Neural cell (in vitro differentiated cells): Measurements from ENCODE around the gene GFRA1. TPM values are rescaled to one million over a fixed set of nuclear protein-coding genes. Genes with fewer than 3 reads are reported as not detected.

Experiments used
- H2AFZ ChIP-seq: fragments of 200-600, 300-800 bp; sonication (generic), shearing (Covaris generic); 2 replicates; pipeline ENCODE4 v1.6.0; 2014; ENCODE audit warnings: low read depth, mild to moderate bottlenecking, antibody characterized with exemption, low read length, moderate library complexity
- H3F3A ChIP-seq: fragments of 200-600 bp; shearing (Covaris generic); 2 replicates; pipeline ENCODE4 v1.6.1; 2016; ENCODE audit warnings: mild to moderate bottlenecking, moderate library complexity, mixed read lengths, antibody characterized with exemption, low read length; ENCODE audit not compliant: insufficient read depth, poor library complexity, severe bottlenecking
- H3K27ac ChIP-seq: fragments of 200-600, 300-800 bp; sonication (generic), shearing (Covaris generic); 2 replicates; pipeline ENCODE4 v1.5.1; 2014; ENCODE audit warnings: mild to moderate bottlenecking, low read length, moderate library complexity
- H3K27me3 ChIP-seq: fragments of 300-800, 200-600 bp; sonication (generic), shearing (Covaris generic); 2 replicates; pipeline ENCODE4 v1.6.0; 2014; ENCODE audit warnings: mild to moderate bottlenecking, low read depth, low read length, moderate library complexity; ENCODE audit not compliant: insufficient read depth
- H3K36me3 ChIP-seq: fragments of 300-800, 200-600 bp; sonication (generic), shearing (Covaris generic); 2 replicates; pipeline ENCODE4 v1.5.1; 2014; ENCODE audit warnings: mild to moderate bottlenecking, antibody characterized with exemption, low read length, moderate library complexity; ENCODE audit not compliant: insufficient read depth
- H3K4me2 ChIP-seq: fragments of 300-800, 200-600 bp; sonication (generic), shearing (Covaris generic); 2 replicates; pipeline ENCODE4 v1.6.0; 2014; ENCODE audit warnings: mild to moderate bottlenecking, low read length
- H3K4me3 ChIP-seq: fragments of 300-800, 200-600 bp; sonication (generic), shearing (Covaris generic); 2 replicates; pipeline ENCODE4 v1.5.1; 2014; ENCODE audit warnings: mild to moderate bottlenecking, low read length, moderate library complexity
- H3K79me2 ChIP-seq: fragments of 200-600 bp; shearing (Covaris generic); replicated peaks from 2 replicates; pipeline ENCODE4 v1.6.0; 2014; ENCODE audit warnings: mild to moderate bottlenecking, low read length, moderate library complexity; ENCODE audit not compliant: insufficient read depth
- H3K9ac ChIP-seq: fragments of 300-800, 200-600 bp; sonication (generic), shearing (Covaris generic); 2 replicates; pipeline ENCODE4 v1.6.1; 2016; ENCODE audit warnings: mild to moderate bottlenecking, low read length, mixed read lengths
- H3K9me2 ChIP-seq: fragments of 200-600 bp; shearing (Covaris generic); 2 replicates; pipeline ENCODE4 v1.6.1; 2016; ENCODE audit warnings: mild to moderate bottlenecking, low read length, mixed read lengths; ENCODE audit not compliant: insufficient read depth
- H3K9me3 ChIP-seq: fragments of 200-600, 300-800 bp; sonication (generic), shearing (Covaris generic); 2 replicates; pipeline ENCODE4 v1.6.1; 2016; ENCODE audit warnings: mild to moderate bottlenecking, mixed run types, low read length, moderate library complexity, mixed read lengths
- H4K20me1 ChIP-seq: fragments of 200-600 bp; shearing (Covaris generic); 2 replicates; pipeline ENCODE4 v1.6.1; 2016; ENCODE audit warnings: mild to moderate bottlenecking, mixed run types; ENCODE audit not compliant: insufficient read depth
- CTCF ChIP-seq: fragments of 450-650 bp; IDR thresholded peaks from 2 replicates; pipeline ENCODE4 v1.5.1; 2014; ENCODE audit warnings: antibody characterized with exemption, mild to moderate bottlenecking, moderate library complexity; ENCODE audit not compliant: poor library complexity, severe bottlenecking
- EP300 ChIP-seq: fragments of 450-650 bp; conservative IDR thresholded peaks from 2 replicates; pipeline ENCODE4 v1.6.1; 2014; ENCODE audit warnings: antibody characterized with exemption, mild to moderate bottlenecking, moderate library complexity; ENCODE audit not compliant: poor library complexity, severe bottlenecking
- EZH2 ChIP-seq: fragments of 200-600, 300-800 bp; shearing (Covaris generic), sonication (generic); IDR thresholded peaks from 2 replicates; pipeline ENCODE4 v1.6.1; 2014; ENCODE audit warnings: antibody characterized with exemption, low read length, borderline replicate concordance, mild to moderate bottlenecking; ENCODE audit not compliant: insufficient read depth, poor library complexity, severe bottlenecking
- MXI1 ChIP-seq: fragments of 450-650 bp; conservative IDR thresholded peaks from 2 replicates; pipeline ENCODE4 v1.6.1; 2014; ENCODE audit warnings: antibody characterized with exemption, mild to moderate bottlenecking; ENCODE audit not compliant: poor library complexity, severe bottlenecking
- POLR2AphosphoS5 ChIP-seq: IDR thresholded peaks from 2 replicates; pipeline ENCODE4 v1.6.1; 2012
- RAD21 ChIP-seq: fragments of 450-650 bp; conservative IDR thresholded peaks from 2 replicates; pipeline ENCODE4 v1.6.1; 2014; ENCODE audit warnings: antibody characterized with exemption, mild to moderate bottlenecking, moderate library complexity
- SMC3 ChIP-seq: fragments of 450-650 bp; conservative IDR thresholded peaks from 2 replicates; pipeline ENCODE4 v1.6.1; 2014; ENCODE audit warnings: antibody characterized with exemption, mild to moderate bottlenecking, moderate library complexity; ENCODE audit not compliant: poor library complexity
- TAF1 ChIP-seq: IDR thresholded peaks from 2 replicates; pipeline ENCODE4 v1.6.1; 2012; ENCODE audit warnings: low read depth
- polyA plus RNA-seq: library from polyadenylated mRNA; depleted of rRNA; stranded (reverse); fragments of >200 nt; gene quantifications from 2 replicates; pipeline ENCODE4 v1.2.3, GENCODE V29; 2014
- TF ChIP-seq, protein P1 (sequence below): IDR thresholded peaks from 2 replicates; pipeline ENCODE4 v1.6.1; 2012; ENCODE audit warnings: borderline replicate concordance

The GFRA1 gene
- polyA plus RNA-seq, 1 donor from 2014 or later = 2.3 TPM

- no peak overlapping the region for H2AFZ ChIP-seq
- no peak overlapping the region for H3K27ac ChIP-seq
- no peaks in the 10 kb centered on the region for H3K36me3 ChIP-seq
- no peaks in the 10 kb centered on the region for H3K9me3 ChIP-seq
- H3K27me3 ChIP-seq = no peaks in the 10 kb centered on the region
- H3K79me2 ChIP-seq = no peaks in the 10 kb centered on the region
- H4K20me1 ChIP-seq = no peaks in the 10 kb centered on the region
- no peak overlapping the region for H3K4me3 ChIP-seq
- TF ChIP-seq RAD21 = no peak
- H3K9me2 ChIP-seq = no peaks in the 10 kb centered on the region
- no peaks in the 10 kb centered on the region for H3F3A ChIP-seq
- H3K4me2 ChIP-seq = no peak overlapping the region
- H3K9ac ChIP-seq = no peak overlapping the region
Observed at GRCh38 chr10:116138897-116139296, 134.1 kb downstream of the GFRA1 start.

GRCh38 chr10:116136261-116136660 is 136.7 kb downstream of the GFRA1 start:
- H3K9me3 ChIP-seq = no peaks in the 10 kb centered on the region
- no peak overlapping the region for H3K4me3 ChIP-seq
- no peak overlapping the region for H3K9ac ChIP-seq
- no peak overlapping the region for H3K4me2 ChIP-seq
- no peaks in the 10 kb centered on the region for H3K79me2 ChIP-seq
- no peaks in the 10 kb centered on the region for H3K27me3 ChIP-seq
- no peaks in the 10 kb centered on the region for H3F3A ChIP-seq
- TF ChIP-seq EP300 = no peak
- TF ChIP-seq POLR2AphosphoS5 = no peak
- TF ChIP-seq CTCF = no peak
- TF ChIP-seq TAF1 = no peak
- TF ChIP-seq SMC3 = no peak
- no peak for TF ChIP-seq MXI1
- TF ChIP-seq RAD21 = no peak
- TF ChIP-seq, protein P1, sequence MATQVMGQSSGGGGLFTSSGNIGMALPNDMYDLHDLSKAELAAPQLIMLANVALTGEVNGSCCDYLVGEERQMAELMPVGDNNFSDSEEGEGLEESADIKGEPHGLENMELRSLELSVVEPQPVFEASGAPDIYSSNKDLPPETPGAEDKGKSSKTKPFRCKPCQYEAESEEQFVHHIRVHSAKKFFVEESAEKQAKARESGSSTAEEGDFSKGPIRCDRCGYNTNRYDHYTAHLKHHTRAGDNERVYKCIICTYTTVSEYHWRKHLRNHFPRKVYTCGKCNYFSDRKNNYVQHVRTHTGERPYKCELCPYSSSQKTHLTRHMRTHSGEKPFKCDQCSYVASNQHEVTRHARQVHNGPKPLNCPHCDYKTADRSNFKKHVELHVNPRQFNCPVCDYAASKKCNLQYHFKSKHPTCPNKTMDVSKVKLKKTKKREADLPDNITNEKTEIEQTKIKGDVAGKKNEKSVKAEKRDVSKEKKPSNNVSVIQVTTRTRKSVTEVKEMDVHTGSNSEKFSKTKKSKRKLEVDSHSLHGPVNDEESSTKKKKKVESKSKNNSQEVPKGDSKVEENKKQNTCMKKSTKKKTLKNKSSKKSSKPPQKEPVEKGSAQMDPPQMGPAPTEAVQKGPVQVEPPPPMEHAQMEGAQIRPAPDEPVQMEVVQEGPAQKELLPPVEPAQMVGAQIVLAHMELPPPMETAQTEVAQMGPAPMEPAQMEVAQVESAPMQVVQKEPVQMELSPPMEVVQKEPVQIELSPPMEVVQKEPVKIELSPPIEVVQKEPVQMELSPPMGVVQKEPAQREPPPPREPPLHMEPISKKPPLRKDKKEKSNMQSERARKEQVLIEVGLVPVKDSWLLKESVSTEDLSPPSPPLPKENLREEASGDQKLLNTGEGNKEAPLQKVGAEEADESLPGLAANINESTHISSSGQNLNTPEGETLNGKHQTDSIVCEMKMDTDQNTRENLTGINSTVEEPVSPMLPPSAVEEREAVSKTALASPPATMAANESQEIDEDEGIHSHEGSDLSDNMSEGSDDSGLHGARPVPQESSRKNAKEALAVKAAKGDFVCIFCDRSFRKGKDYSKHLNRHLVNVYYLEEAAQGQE = no peak
- no peak for TF ChIP-seq EZH2
- no peaks in the 10 kb centered on the region for H3K36me3 ChIP-seq
- H4K20me1 ChIP-seq = no peaks in the 10 kb centered on the region
- no peak overlapping the region for H2AFZ ChIP-seq
- no peaks in the 10 kb centered on the region for H3K9me2 ChIP-seq
- no peak overlapping the region for H3K27ac ChIP-seq

- H3K36me3 ChIP-seq = no peaks in the 10 kb centered on the region
- no peak overlapping the region for H3K9ac ChIP-seq
- H3F3A ChIP-seq = no peaks in the 10 kb centered on the region
- no peak overlapping the region for H3K4me2 ChIP-seq
- no peaks in the 10 kb centered on the region for H3K79me2 ChIP-seq
- H3K27ac ChIP-seq = no peak overlapping the region
- no peak for TF ChIP-seq EZH2
- no peak for TF ChIP-seq MXI1
- no peak for TF ChIP-seq SMC3
- H3K9me3 ChIP-seq = no peaks in the 10 kb centered on the region
- H2AFZ ChIP-seq = no peak overlapping the region
- H3K4me3 ChIP-seq = no peak overlapping the region
- no peaks in the 10 kb centered on the region for H4K20me1 ChIP-seq
- no peaks in the 10 kb centered on the region for H3K27me3 ChIP-seq
- no peaks in the 10 kb centered on the region for H3K9me2 ChIP-seq
Observed at GRCh38 chr10:116134322-116134721, 138.7 kb downstream of the GFRA1 start.
